Measurements from ENCODE around the gene NTRK3. TPM values are rescaled to one million over a fixed set of nuclear protein-coding genes. Genes with fewer than 3 reads are reported as not detected.

Gene NTRK3
- total and polyA plus RNA-seq, 2 of the 8 experiments (the other 6 are each of a cell fraction or from before 2014, with no cell fraction given), result 4.5 to 6.8 TPM

DNA sequence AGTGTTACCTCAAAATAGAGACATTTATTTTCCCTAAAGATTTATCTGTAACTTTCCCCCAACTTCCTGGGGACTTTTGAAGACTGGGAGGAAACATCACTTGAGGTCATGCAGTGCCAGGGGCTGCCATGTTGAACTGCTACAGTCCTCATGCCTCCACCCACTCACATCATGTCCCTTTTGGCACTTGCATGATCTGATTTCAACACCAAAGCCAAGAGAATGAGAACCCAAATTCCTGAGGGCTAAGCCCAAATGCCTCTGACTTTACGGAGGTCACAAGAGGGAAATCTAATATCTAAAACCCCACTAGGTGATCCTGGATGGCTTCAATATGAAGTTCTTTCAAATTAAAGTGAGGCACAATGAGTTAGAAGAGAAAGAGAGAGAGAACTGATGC is 213.1 kb downstream of the NTRK3 start:
- Histone ChIP-seq H2BK20ac (ENCODE audit: low read length) (no peak overlapping the region), H2BK15ac (ENCODE audit: low read length) (no peak overlapping the region), H2AK5ac (ENCODE audit: low read depth, low read length) (no peak overlapping the region), H3K23me2 (ENCODE audit: low read depth, low read length) (no peaks in the 10 kb centered on the region), H2AFZ (ENCODE audit: low read length) (no peak overlapping the region), H2BK120ac (replicated peaks; ENCODE audit: low read depth, low read length) (no peak overlapping the region), H4K91ac (replicated peaks; ENCODE audit: insufficient read length, low read length) (no peak overlapping the region), H2BK12ac (ENCODE audit: low read depth, low read length) (no peak overlapping the region), H2BK5ac (ENCODE audit: low read depth, low read length) (no peak overlapping the region), H3K9me3 (ENCODE audit: insufficient read depth in 2 of 2, low read depth in 1 of 2, low read length in 1 of 2) (no peaks in the 10 kb centered on the region), H4K8ac (ENCODE audit: extremely low read depth, insufficient read depth, low read length) (no peak overlapping the region), H3K4me2 (ENCODE audit: insufficient read depth in 1 of 2, low read depth in 2 of 2, low read length in 2 of 2) (no peak overlapping the region), H3K4ac (replicated peaks; ENCODE audit: insufficient read length, low read depth, low read length) (no peak overlapping the region), H3K9ac (replicated peaks in 1 of 4; ENCODE audit: extremely low read depth in 1 of 4, low read depth in 3 of 4, low read length in 3 of 4) (no peak overlapping the region), H3K79me2 (ENCODE audit: control insufficient read depth in 1 of 2, insufficient read depth in 2 of 2, low read length in 2 of 2) (no peaks in the 10 kb centered on the region), H3K14ac (ENCODE audit: insufficient read length) (no peak overlapping the region), H3K4me1 (replicated peaks in 1 of 4; ENCODE audit: control insufficient read depth in 3 of 4, insufficient read depth in 4 of 4, low read length in 3 of 4) (peaks cover 0 to 2% (median 0%) of the 10 kb centered on the region in 4 experiments; a peak in 1 of 7 replicates), H3K27ac (ENCODE audit: low read depth, low read length) (no peak overlapping the region), H3K4me3 (ENCODE audit: extremely low read depth in 1 of 4, insufficient read depth in 2 of 4, low read depth in 3 of 4, low read length in 4 of 4) (no peak overlapping the region), H4K5ac (ENCODE audit: insufficient read length, low read depth, low read length) (no peak overlapping the region), H3K23ac (ENCODE audit: insufficient read length) (no peak overlapping the region), H3K27me3 (replicated peaks in 1 of 4; ENCODE audit: control insufficient read depth in 3 of 4, extremely low read depth in 1 of 4, insufficient read depth in 3 of 4, low read length in 3 of 4) (0 out of 7 replicates have a peak, but pooled peaks cover 0 to under 1% (median 0%) of the 10 kb centered on the region in 4 experiments), H3K36me3 (ENCODE audit: control insufficient read depth in 2 of 4, insufficient read depth in 4 of 4, low read length in 3 of 4) (no peaks in the 10 kb centered on the region), H4K20me1 (replicated peaks in 1 of 2; ENCODE audit: control insufficient read depth in 1 of 2, insufficient read depth in 2 of 2, low read length in 2 of 2) (no peaks in the 10 kb centered on the region), H3K79me1 (ENCODE audit: low read depth, low read length) (no peaks in the 10 kb centered on the region), H3K18ac (ENCODE audit: extremely low read depth, low read length) (no peak overlapping the region), H3K56ac (replicated peaks; ENCODE audit: insufficient read length, low read depth, low read length) (no peak overlapping the region)
- ChIA-PET POLR2A (ENCODE audit: partially characterized antibody) (no interaction called here), CTCF (ENCODE audit: partially characterized antibody) (no interaction called here)
- WGBS, 2 experiments (ENCODE audit: extremely low coverage in 1 of 2, insufficient coverage in 1 of 2, insufficient read length in 1 of 2, insufficient replicate concordance in 2 of 2, low coverage in 1 of 2, low lambda C conversion rate in 2 of 2, missing lambda C conversion rate in 1 of 2), result 85% methylated on average over 1 of the region's 1 CpG; no CpG with 5 or more reads in 1 of the 2 experiments
- no peak for TF ChIP-seq CHD2 (IDR thresholded peaks at IDR 0.05; ENCODE audit: low read length)
- no peak for TF ChIP-seq POLR2A (IDR thresholded peaks at IDR 0.05; ENCODE audit: control extremely low read depth in 1 of 2, low read depth in 2 of 2, low read length in 2 of 2)
- TF ChIP-seq NRF1 (IDR thresholded peaks at IDR 0.05; ENCODE audit: low read depth, low read length), result no peak
- no peak for TF ChIP-seq CHD1 (IDR thresholded peaks at IDR 0.05; ENCODE audit: low read depth, low read length)
- no peak for TF ChIP-seq SP1 (IDR thresholded peaks at IDR 0.05; ENCODE audit: low read depth, low read length)
- no peak for TF ChIP-seq TBP (IDR thresholded peaks at IDR 0.05; ENCODE audit: low read depth, low read length)
- TF ChIP-seq ZNF274 (IDR thresholded peaks at IDR 0.05; ENCODE audit: borderline replicate concordance, extremely low read depth, low read length), result no peak
- TF ChIP-seq, protein P1, sequence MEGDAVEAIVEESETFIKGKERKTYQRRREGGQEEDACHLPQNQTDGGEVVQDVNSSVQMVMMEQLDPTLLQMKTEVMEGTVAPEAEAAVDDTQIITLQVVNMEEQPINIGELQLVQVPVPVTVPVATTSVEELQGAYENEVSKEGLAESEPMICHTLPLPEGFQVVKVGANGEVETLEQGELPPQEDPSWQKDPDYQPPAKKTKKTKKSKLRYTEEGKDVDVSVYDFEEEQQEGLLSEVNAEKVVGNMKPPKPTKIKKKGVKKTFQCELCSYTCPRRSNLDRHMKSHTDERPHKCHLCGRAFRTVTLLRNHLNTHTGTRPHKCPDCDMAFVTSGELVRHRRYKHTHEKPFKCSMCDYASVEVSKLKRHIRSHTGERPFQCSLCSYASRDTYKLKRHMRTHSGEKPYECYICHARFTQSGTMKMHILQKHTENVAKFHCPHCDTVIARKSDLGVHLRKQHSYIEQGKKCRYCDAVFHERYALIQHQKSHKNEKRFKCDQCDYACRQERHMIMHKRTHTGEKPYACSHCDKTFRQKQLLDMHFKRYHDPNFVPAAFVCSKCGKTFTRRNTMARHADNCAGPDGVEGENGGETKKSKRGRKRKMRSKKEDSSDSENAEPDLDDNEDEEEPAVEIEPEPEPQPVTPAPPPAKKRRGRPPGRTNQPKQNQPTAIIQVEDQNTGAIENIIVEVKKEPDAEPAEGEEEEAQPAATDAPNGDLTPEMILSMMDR (IDR thresholded peaks at IDR 0.05; ENCODE audit: control extremely low read depth in 1 of 3, insufficient read depth in 1 of 3, low read depth in 1 of 3, low read length in 3 of 3), result no peak
- no peak for TF ChIP-seq SIX5 (IDR thresholded peaks at IDR 0.05; ENCODE audit: low read depth, low read length)
- no peak for TF ChIP-seq RAD21 (IDR thresholded peaks at IDR 0.05 in 1 of 2, conservative IDR thresholded peaks at IDR 0.05 in 1 of 2; ENCODE audit: low read depth in 2 of 2, low read length in 2 of 2)
- TF ChIP-seq SAP30 (IDR thresholded peaks at IDR 0.05; ENCODE audit: insufficient read depth, insufficient replicate concordance, low read length), result no peak
- no peak for TF ChIP-seq CTBP2 (IDR thresholded peaks at IDR 0.05; ENCODE audit: borderline replicate concordance, insufficient read depth, insufficient read length, low read length)
- DNase-seq (ENCODE audit: low read depth in 1 of 2, low spot score in 2 of 2), result no peak
- FAIRE-seq, result no peak
